Measurements from ENCODE around the gene YWHAG. TPM values are rescaled to one million over a fixed set of nuclear protein-coding genes. Genes with fewer than 3 reads are reported as not detected.
"Not testable (repeated sequence)": the region's sequence is repeated elsewhere in the genome, so short reads cannot be mapped to it uniquely, and the experiment has no call there.

The YWHAG gene
- total RNA-seq: 223 TPM
- long read RNA-seq, partial matches to known transcripts: 0 of 22 reads
- long read RNA-seq, other reads (novel, unspliced or antisense): 19 of 22 reads

DNA sequence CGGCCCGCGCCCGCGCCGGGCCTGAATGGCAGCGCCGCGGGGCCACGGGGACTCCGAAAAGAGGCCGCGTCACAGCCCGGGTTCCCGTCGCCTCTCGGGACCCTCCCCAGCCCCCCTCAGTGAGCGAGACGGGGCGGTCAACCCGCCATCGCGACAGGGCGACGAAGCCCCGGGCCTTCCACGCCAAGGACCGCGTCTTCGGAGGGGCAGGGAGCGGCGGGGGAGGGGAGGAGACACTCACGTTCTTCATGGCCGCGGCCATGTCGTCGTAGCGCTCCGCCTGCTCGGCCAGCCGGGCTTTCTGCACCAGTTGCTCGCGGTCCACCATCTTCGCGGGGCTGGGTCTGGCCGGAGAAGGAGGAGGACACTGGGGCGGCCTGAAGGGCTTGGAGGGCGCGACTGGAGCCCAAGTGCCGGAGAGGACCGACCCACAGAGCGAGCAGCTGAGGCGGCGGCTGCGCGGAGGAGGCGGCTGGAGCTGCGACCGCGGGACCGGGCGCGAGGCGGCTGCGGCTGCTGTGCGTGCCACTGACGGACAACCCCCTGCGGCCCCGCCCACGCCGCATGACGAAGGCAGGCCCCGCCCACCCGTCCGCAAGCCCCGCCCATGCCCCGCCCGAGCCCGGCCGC, at the start of gene YWHAG:
Gene YWHAG, minus strand, starts transcription at position 511 of the 630 bp plus-strand sequence. Its CDS starts 183 bp downstream, at position 328.
- peaks cover 62% of the 10 kb centered on the region for H3K4me1 ChIP-seq
- H3K36me3 ChIP-seq: peaks cover 12% of the 10 kb centered on the region
- peak within 1 kb of the TSS; percentile 92 for H3K4me3 ChIP-seq
- intact Hi-C loops (cut with micrococcal nuclease): loop anchor here (5.0 kb wide), 1 partner anchor 36 kb away; no protein-coding TSS in a partner anchor
- TF ChIP-seq, protein P1, sequence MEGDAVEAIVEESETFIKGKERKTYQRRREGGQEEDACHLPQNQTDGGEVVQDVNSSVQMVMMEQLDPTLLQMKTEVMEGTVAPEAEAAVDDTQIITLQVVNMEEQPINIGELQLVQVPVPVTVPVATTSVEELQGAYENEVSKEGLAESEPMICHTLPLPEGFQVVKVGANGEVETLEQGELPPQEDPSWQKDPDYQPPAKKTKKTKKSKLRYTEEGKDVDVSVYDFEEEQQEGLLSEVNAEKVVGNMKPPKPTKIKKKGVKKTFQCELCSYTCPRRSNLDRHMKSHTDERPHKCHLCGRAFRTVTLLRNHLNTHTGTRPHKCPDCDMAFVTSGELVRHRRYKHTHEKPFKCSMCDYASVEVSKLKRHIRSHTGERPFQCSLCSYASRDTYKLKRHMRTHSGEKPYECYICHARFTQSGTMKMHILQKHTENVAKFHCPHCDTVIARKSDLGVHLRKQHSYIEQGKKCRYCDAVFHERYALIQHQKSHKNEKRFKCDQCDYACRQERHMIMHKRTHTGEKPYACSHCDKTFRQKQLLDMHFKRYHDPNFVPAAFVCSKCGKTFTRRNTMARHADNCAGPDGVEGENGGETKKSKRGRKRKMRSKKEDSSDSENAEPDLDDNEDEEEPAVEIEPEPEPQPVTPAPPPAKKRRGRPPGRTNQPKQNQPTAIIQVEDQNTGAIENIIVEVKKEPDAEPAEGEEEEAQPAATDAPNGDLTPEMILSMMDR (IDR thresholded peaks at IDR 0.05; ENCODE audit: borderline replicate concordance): no peak
- no peaks in the 10 kb centered on the region for H3K27me3 ChIP-seq (ENCODE audit: low read depth)
- peak within 1 kb of the TSS; percentile 99 for H3K27ac ChIP-seq (replicated peaks)
- peak; percentile 91 for DNase-seq
- no peaks in the 10 kb centered on the region for H3K9me3 ChIP-seq (replicated peaks)

DNA sequence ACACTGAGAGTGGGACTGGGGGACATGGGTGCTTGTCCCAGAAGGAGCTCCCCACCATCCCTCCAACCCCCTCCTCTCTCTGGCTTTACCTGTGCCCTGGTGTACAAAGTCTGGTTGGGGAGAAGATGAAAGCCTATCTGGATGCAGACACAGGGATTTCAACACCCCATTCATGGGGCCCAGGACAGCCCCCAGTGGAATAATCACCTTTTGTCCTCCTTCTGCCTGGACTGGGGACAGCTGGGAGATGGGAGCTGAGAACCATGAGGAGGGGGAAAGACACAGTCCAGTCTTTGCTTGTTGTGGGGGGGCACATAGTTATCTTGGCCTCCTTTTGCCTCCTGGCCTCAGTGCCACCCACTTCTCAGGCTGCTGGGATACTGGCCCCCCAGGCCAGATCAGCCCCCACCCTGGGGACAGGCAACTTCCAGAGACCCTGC, 49.4 kb upstream of the YWHAG start:
- no peak overlapping the region for H3K27ac ChIP-seq (replicated peaks)
- H3K9me3 ChIP-seq (replicated peaks): no peaks in the 10 kb centered on the region
- no peaks in the 10 kb centered on the region for H3K4me1 ChIP-seq
- no peak for DNase-seq
- peaks cover 7% of the 10 kb centered on the region for H3K27me3 ChIP-seq (ENCODE audit: low read depth)
- intact Hi-C loops (cut with micrococcal nuclease): no loop called here
- TF ChIP-seq, protein P1 (IDR thresholded peaks at IDR 0.05; ENCODE audit: borderline replicate concordance): no peak
- H3K4me3 ChIP-seq: no peak overlapping the region
- H3K36me3 ChIP-seq: no peaks in the 10 kb centered on the region

DNA sequence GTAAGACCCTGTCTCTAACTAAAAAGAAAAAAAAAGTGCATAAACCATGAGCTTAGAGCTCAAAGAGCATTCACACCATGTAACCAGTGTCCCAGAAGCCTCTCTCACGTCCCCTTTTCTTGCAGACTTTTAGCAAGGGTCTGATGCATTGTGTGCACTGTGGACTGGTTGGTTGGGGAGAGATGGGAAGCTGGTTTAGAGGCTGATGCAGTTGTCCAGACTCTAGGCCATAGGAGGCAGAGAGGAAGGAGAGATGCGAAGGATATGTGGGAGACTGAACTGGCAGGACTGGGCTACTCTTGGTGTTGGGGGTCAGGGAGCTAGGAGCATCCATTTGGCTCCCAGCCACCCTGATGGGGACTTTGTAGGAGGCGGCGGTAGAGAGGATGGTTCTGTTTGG, 48.9 kb upstream of the YWHAG start:
- no peak for DNase-seq
- Histone ChIP-seq H3K27me3 (ENCODE audit: low read depth) (peaks cover 7% of the 10 kb centered on the region), H3K36me3 (no peaks in the 10 kb centered on the region), H3K27ac (replicated peaks) (no peak overlapping the region), H3K4me1 (no peaks in the 10 kb centered on the region), H3K9me3 (replicated peaks) (no peaks in the 10 kb centered on the region), H3K4me3 (no peak overlapping the region)
- intact Hi-C loops (cut with micrococcal nuclease): no loop called here
- TF ChIP-seq, protein P1 (IDR thresholded peaks at IDR 0.05; ENCODE audit: borderline replicate concordance): no peak

DNA sequence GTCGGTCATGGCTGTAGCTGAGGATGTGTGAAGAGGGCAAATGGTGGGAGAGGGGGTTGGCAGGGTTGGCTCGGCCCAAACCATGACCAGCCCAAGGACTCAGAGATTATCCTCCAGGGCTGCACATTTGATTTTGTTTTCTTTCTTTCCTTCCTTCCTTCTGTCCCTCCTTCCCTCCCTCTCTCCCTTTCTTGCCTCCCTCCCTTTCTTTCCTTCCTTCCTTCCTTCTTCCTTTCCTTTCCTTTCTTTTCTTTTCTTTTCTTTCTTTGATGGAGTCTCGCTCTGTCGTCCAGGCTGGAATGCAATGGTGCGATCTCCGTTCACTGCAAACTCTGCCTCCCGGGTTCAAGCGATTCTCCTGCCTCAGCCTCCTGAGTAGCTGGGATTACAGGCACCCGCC, 46.9 kb upstream of the YWHAG start:
- no peaks in the 10 kb centered on the region for H3K9me3 ChIP-seq (replicated peaks)
- no peaks in the 10 kb centered on the region for H3K4me1 ChIP-seq
- TF ChIP-seq, protein P1 (IDR thresholded peaks at IDR 0.05; ENCODE audit: borderline replicate concordance): no peak
- intact Hi-C loops (cut with micrococcal nuclease): no loop called here
- no peak for DNase-seq
- no peaks in the 10 kb centered on the region for H3K27me3 ChIP-seq (ENCODE audit: low read depth)
- H3K36me3 ChIP-seq: no peaks in the 10 kb centered on the region
- no peak overlapping the region for H3K27ac ChIP-seq (replicated peaks)
- no peak overlapping the region for H3K4me3 ChIP-seq

DNA sequence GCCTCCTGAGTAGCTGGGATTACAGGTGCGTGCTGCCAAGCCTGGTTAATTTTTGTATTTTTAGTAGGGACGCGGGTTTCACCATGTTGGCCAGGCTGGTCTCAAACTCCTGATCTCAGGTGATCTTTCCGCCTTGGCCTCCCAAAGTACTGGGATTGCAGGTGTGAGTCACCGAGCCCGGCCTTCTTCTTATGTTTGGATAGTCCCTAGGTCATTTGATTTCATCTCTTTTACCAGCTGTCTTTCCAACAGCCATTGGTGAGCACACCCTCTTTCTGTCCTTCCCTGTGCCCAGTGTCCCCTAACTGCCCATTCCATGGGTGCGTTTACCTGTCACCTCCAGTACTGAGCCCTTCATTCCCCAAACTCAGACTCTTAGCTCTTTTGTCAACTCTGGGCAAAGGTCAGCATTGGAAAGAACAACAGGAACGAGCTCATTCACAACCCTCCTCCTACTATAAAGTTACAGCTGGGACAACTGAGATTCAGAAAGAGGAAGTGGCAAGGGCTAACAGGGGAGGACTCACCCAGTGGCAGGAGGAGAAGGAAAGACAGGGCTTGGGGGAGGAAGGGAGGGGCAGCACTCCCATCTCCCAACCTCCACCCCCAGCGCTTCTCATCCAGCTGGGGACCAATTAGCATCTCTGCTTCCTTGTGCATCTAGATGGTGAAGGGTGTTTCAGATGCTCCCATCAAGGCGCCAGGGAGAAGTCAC, 45.1 kb upstream of the YWHAG start:
- Histone ChIP-seq H3K9me3 (replicated peaks) (no peaks in the 10 kb centered on the region), H3K36me3 (no peaks in the 10 kb centered on the region), H3K27me3 (ENCODE audit: low read depth) (no peaks in the 10 kb centered on the region), H3K4me3 (no peak overlapping the region), H3K4me1 (no peaks in the 10 kb centered on the region), H3K27ac (replicated peaks) (peak overlapping the region; percentile 23)
- intact Hi-C loops (cut with micrococcal nuclease): no loop called here
- no peak for DNase-seq
- TF ChIP-seq, protein P1 (IDR thresholded peaks at IDR 0.05; ENCODE audit: borderline replicate concordance): no peak

DNA sequence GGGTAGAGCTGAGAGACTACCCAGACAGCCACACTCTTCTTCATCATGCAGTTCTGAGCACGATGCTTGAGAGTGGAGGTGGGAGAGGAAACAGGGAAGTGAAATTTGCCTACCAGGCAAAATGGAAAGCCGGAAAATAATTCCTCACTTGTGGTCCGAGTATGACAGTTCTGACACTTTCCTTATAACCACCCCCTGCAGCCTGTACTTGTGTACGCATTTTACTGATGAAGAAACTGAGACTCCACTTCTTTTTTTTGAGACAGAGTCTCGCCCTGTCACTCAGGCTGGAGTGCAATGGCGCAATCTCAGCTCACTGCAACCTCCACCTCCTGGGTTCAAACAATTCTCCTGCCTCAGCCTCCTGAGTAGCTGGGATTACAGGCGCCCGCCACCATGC, 44.3 kb upstream of the YWHAG start:
- H3K36me3 ChIP-seq; H3K4me1 ChIP-seq; DNase-seq; H3K9me3 ChIP-seq (replicated peaks); H3K4me3 ChIP-seq; H3K27ac ChIP-seq (replicated peaks); intact Hi-C loops (cut with micrococcal nuclease); H3K27me3 ChIP-seq (ENCODE audit: low read depth): not testable (repeated sequence)
